Measurements from ENCODE around the gene CALML5. TPM values are rescaled to one million over a fixed set of nuclear protein-coding genes. Genes with fewer than 3 reads are reported as not detected.

CALML5 gene
- total RNA-seq, 1 experiment from 2014 or later = not detected

GRCh38 chr10:5540891-5541290 lies 41.5 kb upstream of the CALML5 start:
- DNase-seq (ENCODE audit: low spot score) (no peak), ATAC-seq (no peak)
- no peak overlapping the region for H3K27ac Mint-ChIP-seq
- peaks cover 6% of the 10 kb centered on the region for H3K4me1 Mint-ChIP-seq
- CTCF ChIA-PET = no interaction called here
- POLR2A ChIA-PET = no interaction called here
- H3K36me3 Mint-ChIP-seq = peaks cover 16% of the 10 kb centered on the region
- H3K4me3 Mint-ChIP-seq = no peak overlapping the region
- no peak for TF ChIP-seq PREB (CRISPR knock-in tag; IDR thresholded peaks at IDR 0.05; ENCODE audit: borderline replicate concordance)
- TF ChIP-seq, protein P1, sequence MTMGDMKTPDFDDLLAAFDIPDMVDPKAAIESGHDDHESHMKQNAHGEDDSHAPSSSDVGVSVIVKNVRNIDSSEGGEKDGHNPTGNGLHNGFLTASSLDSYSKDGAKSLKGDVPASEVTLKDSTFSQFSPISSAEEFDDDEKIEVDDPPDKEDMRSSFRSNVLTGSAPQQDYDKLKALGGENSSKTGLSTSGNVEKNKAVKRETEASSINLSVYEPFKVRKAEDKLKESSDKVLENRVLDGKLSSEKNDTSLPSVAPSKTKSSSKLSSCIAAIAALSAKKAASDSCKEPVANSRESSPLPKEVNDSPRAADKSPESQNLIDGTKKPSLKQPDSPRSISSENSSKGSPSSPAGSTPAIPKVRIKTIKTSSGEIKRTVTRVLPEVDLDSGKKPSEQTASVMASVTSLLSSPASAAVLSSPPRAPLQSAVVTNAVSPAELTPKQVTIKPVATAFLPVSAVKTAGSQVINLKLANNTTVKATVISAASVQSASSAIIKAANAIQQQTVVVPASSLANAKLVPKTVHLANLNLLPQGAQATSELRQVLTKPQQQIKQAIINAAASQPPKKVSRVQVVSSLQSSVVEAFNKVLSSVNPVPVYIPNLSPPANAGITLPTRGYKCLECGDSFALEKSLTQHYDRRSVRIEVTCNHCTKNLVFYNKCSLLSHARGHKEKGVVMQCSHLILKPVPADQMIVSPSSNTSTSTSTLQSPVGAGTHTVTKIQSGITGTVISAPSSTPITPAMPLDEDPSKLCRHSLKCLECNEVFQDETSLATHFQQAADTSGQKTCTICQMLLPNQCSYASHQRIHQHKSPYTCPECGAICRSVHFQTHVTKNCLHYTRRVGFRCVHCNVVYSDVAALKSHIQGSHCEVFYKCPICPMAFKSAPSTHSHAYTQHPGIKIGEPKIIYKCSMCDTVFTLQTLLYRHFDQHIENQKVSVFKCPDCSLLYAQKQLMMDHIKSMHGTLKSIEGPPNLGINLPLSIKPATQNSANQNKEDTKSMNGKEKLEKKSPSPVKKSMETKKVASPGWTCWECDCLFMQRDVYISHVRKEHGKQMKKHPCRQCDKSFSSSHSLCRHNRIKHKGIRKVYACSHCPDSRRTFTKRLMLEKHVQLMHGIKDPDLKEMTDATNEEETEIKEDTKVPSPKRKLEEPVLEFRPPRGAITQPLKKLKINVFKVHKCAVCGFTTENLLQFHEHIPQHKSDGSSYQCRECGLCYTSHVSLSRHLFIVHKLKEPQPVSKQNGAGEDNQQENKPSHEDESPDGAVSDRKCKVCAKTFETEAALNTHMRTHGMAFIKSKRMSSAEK (CRISPR knock-in tag; IDR thresholded peaks at IDR 0.05; ENCODE audit: borderline replicate concordance) = no peak
- TF ChIP-seq TP53 (CRISPR knock-in tag; IDR thresholded peaks at IDR 0.05) = no peak
- no peak for TF ChIP-seq USF2 (CRISPR knock-in tag; IDR thresholded peaks at IDR 0.05)
- TF ChIP-seq HMGA2 (CRISPR knock-in tag; IDR thresholded peaks at IDR 0.05) = no peak
- no peaks in the 10 kb centered on the region for H3K27me3 Mint-ChIP-seq (ENCODE audit: low read depth)
- H3K9me3 Mint-ChIP-seq = peaks cover 32% of the 10 kb centered on the region

DNA sequence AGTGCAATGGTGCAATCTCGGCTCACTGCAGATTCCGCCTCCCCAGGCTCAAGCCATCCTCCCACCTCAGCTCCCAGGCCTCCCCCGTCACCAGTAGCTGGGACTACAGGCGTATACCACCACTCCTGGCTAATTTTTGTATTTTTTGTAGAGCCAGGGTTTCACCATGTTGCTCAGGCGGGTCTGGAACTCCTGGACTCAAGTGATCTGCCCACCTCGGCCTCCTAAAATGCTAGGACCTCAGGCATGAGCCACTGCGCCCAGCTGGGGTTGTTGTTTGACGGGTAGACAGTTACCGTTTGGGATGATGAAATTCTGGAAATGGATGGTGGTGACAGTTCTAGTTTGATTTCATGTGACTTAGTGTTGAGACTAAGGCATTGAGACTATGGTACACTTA lies 40.7 kb upstream of the CALML5 start:
- Mint-ChIP-seq H3K36me3 (peaks cover 16% of the 10 kb centered on the region), H3K4me3 (no peak overlapping the region), H3K27me3 (ENCODE audit: low read depth) (no peaks in the 10 kb centered on the region), H3K27ac (no peak overlapping the region), H3K9me3 (peaks cover 32% of the 10 kb centered on the region), H3K4me1 (peaks cover 6% of the 10 kb centered on the region)
- DNase-seq (ENCODE audit: low spot score) = no peak
- ChIA-PET CTCF (no interaction called here), POLR2A (no interaction called here)
- TF ChIP-seq, protein P2, sequence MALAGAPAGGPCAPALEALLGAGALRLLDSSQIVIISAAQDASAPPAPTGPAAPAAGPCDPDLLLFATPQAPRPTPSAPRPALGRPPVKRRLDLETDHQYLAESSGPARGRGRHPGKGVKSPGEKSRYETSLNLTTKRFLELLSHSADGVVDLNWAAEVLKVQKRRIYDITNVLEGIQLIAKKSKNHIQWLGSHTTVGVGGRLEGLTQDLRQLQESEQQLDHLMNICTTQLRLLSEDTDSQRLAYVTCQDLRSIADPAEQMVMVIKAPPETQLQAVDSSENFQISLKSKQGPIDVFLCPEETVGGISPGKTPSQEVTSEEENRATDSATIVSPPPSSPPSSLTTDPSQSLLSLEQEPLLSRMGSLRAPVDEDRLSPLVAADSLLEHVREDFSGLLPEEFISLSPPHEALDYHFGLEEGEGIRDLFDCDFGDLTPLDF (CRISPR knock-in tag; IDR thresholded peaks at IDR 0.05) = no peak
- TF ChIP-seq CBFB (CRISPR knock-in tag; IDR thresholded peaks at IDR 0.05; ENCODE audit: low read depth) (no peak), ATF1 (CRISPR knock-in tag; IDR thresholded peaks at IDR 0.05) (no peak), AR (CRISPR knock-in tag; IDR thresholded peaks at IDR 0.05) (no peak), PRDM15 (CRISPR knock-in tag; IDR thresholded peaks at IDR 0.05) (no peak), ELF4 (CRISPR knock-in tag; IDR thresholded peaks at IDR 0.05; ENCODE audit: low read depth) (no peak), FOXP4 (CRISPR knock-in tag; IDR thresholded peaks at IDR 0.05) (no peak), ZNF232 (CRISPR knock-in tag; IDR thresholded peaks at IDR 0.05) (no peak), GRHL2 (CRISPR knock-in tag; IDR thresholded peaks at IDR 0.05; ENCODE audit: insufficient replicate concordance, severe bottlenecking) (no peak), FOXK1 (CRISPR knock-in tag; IDR thresholded peaks at IDR 0.05) (no peak)
- TF ChIP-seq, protein P3, sequence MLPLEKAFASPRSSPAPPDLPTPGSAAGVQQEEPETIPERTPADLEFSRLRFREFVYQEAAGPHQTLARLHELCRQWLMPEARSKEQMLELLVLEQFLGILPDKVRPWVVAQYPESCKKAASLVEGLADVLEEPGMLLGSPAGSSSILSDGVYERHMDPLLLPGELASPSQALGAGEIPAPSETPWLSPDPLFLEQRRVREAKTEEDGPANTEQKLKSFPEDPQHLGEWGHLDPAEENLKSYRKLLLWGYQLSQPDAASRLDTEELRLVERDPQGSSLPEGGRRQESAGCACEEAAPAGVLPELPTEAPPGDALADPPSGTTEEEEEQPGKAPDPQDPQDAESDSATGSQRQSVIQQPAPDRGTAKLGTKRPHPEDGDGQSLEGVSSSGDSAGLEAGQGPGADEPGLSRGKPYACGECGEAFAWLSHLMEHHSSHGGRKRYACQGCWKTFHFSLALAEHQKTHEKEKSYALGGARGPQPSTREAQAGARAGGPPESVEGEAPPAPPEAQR (CRISPR knock-in tag; IDR thresholded peaks at IDR 0.05) = no peak
- no peak for ATAC-seq

Data from WTC11 (cell line).